ENCODE data around the gene MPND. TPM values are rescaled to one million over a fixed set of nuclear protein-coding genes. Genes with fewer than 3 reads are reported as not detected.

Gene MPND
- total RNA-seq, 6 experiments from 2014 or later = 11.7 to 15.0 (median 12.1) TPM

- no peaks in the 10 kb centered on the region for H3K36me3 Mint-ChIP-seq (ENCODE audit: low read depth)
- H3K4me1 Mint-ChIP-seq (ENCODE audit: low read depth) = peaks cover 18% of the 10 kb centered on the region
- DNase-seq = no peak
- peak overlapping the region; percentile 85 for H3K4me3 Mint-ChIP-seq
- peaks cover 4% of the 10 kb centered on the region for H3K27me3 Mint-ChIP-seq (ENCODE audit: insufficient read depth)
- peaks cover 4% of the 10 kb centered on the region; the same call in 1 of the 2 replicates for H3K9me3 Mint-ChIP-seq
- H3K27ac Mint-ChIP-seq = peak overlapping the region; percentile 67
- no peak for TF ChIP-seq CTCF (IDR thresholded peaks at IDR 0.05)
Observed at GRCh38 chr19:4337906-4338440, 5.4 kb upstream of the MPND start.

- peaks cover 18% of the 10 kb centered on the region for H3K4me1 Mint-ChIP-seq (ENCODE audit: low read depth)
- peak within 1 kb of the TSS; percentile 67 for H3K27ac Mint-ChIP-seq
- peaks cover 4% of the 10 kb centered on the region for H3K27me3 Mint-ChIP-seq (ENCODE audit: insufficient read depth)
- no peak for TF ChIP-seq CTCF (IDR thresholded peaks at IDR 0.05)
- no peaks in the 10 kb centered on the region for H3K36me3 Mint-ChIP-seq (ENCODE audit: low read depth)
- no peak for DNase-seq
- H3K9me3 Mint-ChIP-seq = peaks cover 4% of the 10 kb centered on the region; the same call in 1 of the 2 replicates
- peak within 1 kb of the TSS; percentile 85 for H3K4me3 Mint-ChIP-seq
Observed at GRCh38 chr19:4338441-4339355, 4.7 kb upstream of the MPND start, which contains the start of gene STAP2. STAP2 (minus strand) TSS chr19:4338827; CDS start chr19:4338753, 74 bp downstream.

- Mint-ChIP-seq H3K36me3 (ENCODE audit: low read depth) (no peaks in the 10 kb centered on the region), H3K27ac (peak overlapping the region; percentile 59), H3K9me3 (no peaks in the 10 kb centered on the region), H3K4me1 (ENCODE audit: low read depth) (peaks cover 18% of the 10 kb centered on the region), H3K27me3 (ENCODE audit: insufficient read depth) (peaks cover 2% of the 10 kb centered on the region), H3K4me3 (peak overlapping the region; percentile 93)
- DNase-seq = no peak
- no peak for TF ChIP-seq CTCF (IDR thresholded peaks at IDR 0.05)
Observed at GRCh38 chr19:4342314-4342614, 1.1 kb upstream of the MPND start.

GRCh38 chr19:4342615-4343369 is 570 bp upstream of the MPND start:
- Mint-ChIP-seq H3K27ac (peak overlapping the region; percentile 82), H3K9me3 (no peaks in the 10 kb centered on the region), H3K4me1 (ENCODE audit: low read depth) (peaks cover 16% of the 10 kb centered on the region), H3K36me3 (ENCODE audit: low read depth) (no peaks in the 10 kb centered on the region), H3K4me3 (peak overlapping the region; percentile 93), H3K27me3 (ENCODE audit: insufficient read depth) (peaks cover 2% of the 10 kb centered on the region)
- DNase-seq = peak; percentile 100
- TF ChIP-seq CTCF (IDR thresholded peaks at IDR 0.05) = peak; percentile 54

GRCh38 chr19:4345342-4346019 is 2.1 kb downstream of the MPND start:
- TF ChIP-seq CTCF (IDR thresholded peaks at IDR 0.05) = no peak
- Mint-ChIP-seq H3K4me1 (ENCODE audit: low read depth) (peaks cover 8% of the 10 kb centered on the region), H3K9me3 (no peaks in the 10 kb centered on the region), H3K27ac (no peak overlapping the region), H3K27me3 (ENCODE audit: insufficient read depth) (peaks cover 2% of the 10 kb centered on the region), H3K4me3 (no peak overlapping the region), H3K36me3 (ENCODE audit: low read depth) (no peaks in the 10 kb centered on the region)
- DNase-seq = no peak
